SK-N-SH (cell line): ENCODE results near the gene DIP2A.

ENCODE experiments used
- EP300 ChIP-seq, 2 experiments: IDR thresholded peaks; 2 replicates each; pipeline versions ENCODE4 v1.4.0 to v1.6.1; 2012; ENCODE audit warnings: borderline replicate concordance in 1 of 2, low read depth in 1 of 2, low read length in 1 of 2
- GABPA ChIP-seq: IDR thresholded peaks from 2 replicates; pipeline ENCODE4 v1.4.0; 2012; ENCODE audit warnings: low read depth, mild to moderate bottlenecking
- NRF1 ChIP-seq: IDR thresholded peaks from 2 replicates; pipeline ENCODE4 v1.6.1; 2012; ENCODE audit warnings: low read depth, mild to moderate bottlenecking, low read length
- POLR2AphosphoS5 ChIP-seq: IDR thresholded peaks from 2 replicates; pipeline ENCODE4 v1.6.1; 2012; ENCODE audit warnings: low read depth, low read length
- RAD21 ChIP-seq: IDR thresholded peaks from 2 replicates; pipeline ENCODE4 v1.6.1; 2012; ENCODE audit warnings: mild to moderate bottlenecking, low read length
- RCOR1 ChIP-seq: fragments of 150-350 bp; IDR thresholded peaks from 2 replicates; pipeline ENCODE4 v1.6.1; 2017; ENCODE audit warnings: antibody characterized with exemption, low read length
- RFX5 ChIP-seq: IDR thresholded peaks from 2 replicates; pipeline ENCODE4 v1.6.1; 2012; ENCODE audit warnings: mild to moderate bottlenecking, improper control_type of control experiment, low read length
- RXRA ChIP-seq: IDR thresholded peaks from 2 replicates; pipeline ENCODE4 v1.4.0; 2012; ENCODE audit warnings: low read depth, mild to moderate bottlenecking, borderline replicate concordance
- TEAD4 ChIP-seq: IDR thresholded peaks from 2 replicates; pipeline ENCODE4 v1.4.0; 2012; ENCODE audit warnings: mild to moderate bottlenecking, borderline replicate concordance; ENCODE audit not compliant: insufficient read depth
- TF ChIP-seq, protein P1 (sequence below): fragments of 200-600 bp; sonication (generic); IDR thresholded peaks from 2 replicates; pipeline ENCODE4 v1.6.1; 2017; ENCODE audit warnings: antibody characterized with exemption, mild to moderate bottlenecking, moderate library complexity

DNA sequence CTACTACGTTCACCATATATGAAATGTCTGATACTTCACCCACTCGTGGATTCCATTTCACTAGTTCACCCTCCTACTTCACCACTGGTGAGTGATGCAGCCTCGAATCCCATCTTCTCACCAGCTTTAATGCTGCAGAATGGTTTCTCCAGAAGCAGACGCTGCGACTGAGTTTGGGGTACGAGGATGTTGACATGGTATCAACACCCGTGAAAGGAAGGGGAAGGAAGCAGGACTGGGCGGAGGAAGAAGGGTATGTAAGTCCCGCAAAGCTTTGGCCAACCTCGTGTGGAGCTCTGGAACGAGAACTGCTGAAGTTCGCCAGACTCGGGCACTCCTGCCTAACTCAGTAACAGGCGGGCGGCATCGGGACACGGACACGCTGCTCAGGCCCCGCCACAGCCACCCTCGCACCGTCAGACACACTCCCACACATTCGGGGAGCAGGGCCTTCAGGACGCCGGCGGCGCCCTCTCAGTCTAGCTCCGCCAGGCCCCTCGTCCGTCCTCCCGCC is 833 bp upstream of the DIP2A start:
- TF ChIP-seq RCOR1: no peak
- TF ChIP-seq, protein P1, sequence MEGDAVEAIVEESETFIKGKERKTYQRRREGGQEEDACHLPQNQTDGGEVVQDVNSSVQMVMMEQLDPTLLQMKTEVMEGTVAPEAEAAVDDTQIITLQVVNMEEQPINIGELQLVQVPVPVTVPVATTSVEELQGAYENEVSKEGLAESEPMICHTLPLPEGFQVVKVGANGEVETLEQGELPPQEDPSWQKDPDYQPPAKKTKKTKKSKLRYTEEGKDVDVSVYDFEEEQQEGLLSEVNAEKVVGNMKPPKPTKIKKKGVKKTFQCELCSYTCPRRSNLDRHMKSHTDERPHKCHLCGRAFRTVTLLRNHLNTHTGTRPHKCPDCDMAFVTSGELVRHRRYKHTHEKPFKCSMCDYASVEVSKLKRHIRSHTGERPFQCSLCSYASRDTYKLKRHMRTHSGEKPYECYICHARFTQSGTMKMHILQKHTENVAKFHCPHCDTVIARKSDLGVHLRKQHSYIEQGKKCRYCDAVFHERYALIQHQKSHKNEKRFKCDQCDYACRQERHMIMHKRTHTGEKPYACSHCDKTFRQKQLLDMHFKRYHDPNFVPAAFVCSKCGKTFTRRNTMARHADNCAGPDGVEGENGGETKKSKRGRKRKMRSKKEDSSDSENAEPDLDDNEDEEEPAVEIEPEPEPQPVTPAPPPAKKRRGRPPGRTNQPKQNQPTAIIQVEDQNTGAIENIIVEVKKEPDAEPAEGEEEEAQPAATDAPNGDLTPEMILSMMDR: no peak
- TF ChIP-seq GABPA: no peak
- no peak for TF ChIP-seq TEAD4
- TF ChIP-seq POLR2AphosphoS5: no peak
- TF ChIP-seq RXRA: no peak
- TF ChIP-seq RFX5: no peak
- TF ChIP-seq NRF1: no peak
- no peak for TF ChIP-seq RAD21
- TF ChIP-seq EP300 (IDR thresholded peaks at IDR 0.05; ENCODE audit: borderline replicate concordance in 1 of 2, low read depth in 1 of 2, low read length in 1 of 2): no peak
